ENCODE measurements around the gene ARMC12. TPM values are rescaled to one million over a fixed set of nuclear protein-coding genes. Genes with fewer than 3 reads are reported as not detected.

ARMC12 gene
- total and polyA plus RNA-seq, 2 experiments from 2014 or later = 0.90 to 0.94 TPM

DNA sequence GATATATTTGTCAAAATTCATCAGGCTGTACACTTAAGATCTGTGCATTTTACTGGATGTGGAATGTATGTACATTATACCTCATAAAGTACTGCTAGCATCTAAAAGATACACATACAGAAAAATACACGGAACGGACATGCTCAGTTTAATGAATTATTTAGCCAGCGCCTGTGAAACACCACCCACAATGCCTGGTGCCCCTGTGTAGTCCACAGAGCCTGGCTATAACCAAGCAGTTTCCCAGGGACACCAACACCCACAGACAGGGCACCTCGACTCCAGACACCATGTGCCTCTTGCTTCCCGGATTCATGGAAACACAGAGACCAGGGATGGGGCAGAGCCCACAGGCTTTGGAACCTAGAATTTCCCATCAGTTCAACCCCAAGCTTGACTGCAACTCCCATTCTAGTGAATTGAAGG is 17.4 kb upstream of the ARMC12 start:
- peak overlapping the region; percentile 82; the same call in 1 of the 2 replicates for H3K27ac ChIP-seq (ENCODE audit: low read depth)
- H2AFZ ChIP-seq = peak overlapping the region; percentile 48
- H3K36me3 ChIP-seq (ENCODE audit: insufficient read depth) = no peaks in the 10 kb centered on the region
- H3K4me1 ChIP-seq (ENCODE audit: insufficient read depth) = peaks cover 40% of the 10 kb centered on the region
- Mint-ChIP-seq H3K4me1 (peaks cover 55% of the 10 kb centered on the region), H3K36me3 (ENCODE audit: low read depth) (no peaks in the 10 kb centered on the region), H3K27me3 (ENCODE audit: insufficient read depth, low read depth, poor library complexity) (peaks cover 28% of the 10 kb centered on the region), H3K4me3 (no peak overlapping the region; the same call in 2 of the 3 replicates), H3K27ac (no peak overlapping the region), H3K9me3 (no peaks in the 10 kb centered on the region)
- H3K79me2 ChIP-seq (replicated peaks; ENCODE audit: insufficient read depth) = no peaks in the 10 kb centered on the region
- no peaks in the 10 kb centered on the region for H4K20me1 ChIP-seq (replicated peaks; ENCODE audit: insufficient read depth)
- no peaks in the 10 kb centered on the region for H3K9me2 ChIP-seq (ENCODE audit: insufficient read depth)
- no peaks in the 10 kb centered on the region for H3K27me3 ChIP-seq (ENCODE audit: insufficient read depth)
- no peak for DNase-seq (ENCODE audit: low spot score)
- peak overlapping the region; percentile 29; the same call in 1 of the 2 replicates for H3K4me3 ChIP-seq
- TF ChIP-seq EZH2 (IDR thresholded peaks at IDR 0.05; ENCODE audit: low read depth, unreplicated experiment) (no peak), STAT1 (IDR thresholded peaks at IDR 0.05; ENCODE audit: unreplicated experiment) (no peak)
- peak overlapping the region; percentile 53 for H3K4me2 ChIP-seq
- H3F3A ChIP-seq (replicated peaks; ENCODE audit: low read depth) = peaks cover 25% of the 10 kb centered on the region
- peak; percentile 10 for ATAC-seq

DNA sequence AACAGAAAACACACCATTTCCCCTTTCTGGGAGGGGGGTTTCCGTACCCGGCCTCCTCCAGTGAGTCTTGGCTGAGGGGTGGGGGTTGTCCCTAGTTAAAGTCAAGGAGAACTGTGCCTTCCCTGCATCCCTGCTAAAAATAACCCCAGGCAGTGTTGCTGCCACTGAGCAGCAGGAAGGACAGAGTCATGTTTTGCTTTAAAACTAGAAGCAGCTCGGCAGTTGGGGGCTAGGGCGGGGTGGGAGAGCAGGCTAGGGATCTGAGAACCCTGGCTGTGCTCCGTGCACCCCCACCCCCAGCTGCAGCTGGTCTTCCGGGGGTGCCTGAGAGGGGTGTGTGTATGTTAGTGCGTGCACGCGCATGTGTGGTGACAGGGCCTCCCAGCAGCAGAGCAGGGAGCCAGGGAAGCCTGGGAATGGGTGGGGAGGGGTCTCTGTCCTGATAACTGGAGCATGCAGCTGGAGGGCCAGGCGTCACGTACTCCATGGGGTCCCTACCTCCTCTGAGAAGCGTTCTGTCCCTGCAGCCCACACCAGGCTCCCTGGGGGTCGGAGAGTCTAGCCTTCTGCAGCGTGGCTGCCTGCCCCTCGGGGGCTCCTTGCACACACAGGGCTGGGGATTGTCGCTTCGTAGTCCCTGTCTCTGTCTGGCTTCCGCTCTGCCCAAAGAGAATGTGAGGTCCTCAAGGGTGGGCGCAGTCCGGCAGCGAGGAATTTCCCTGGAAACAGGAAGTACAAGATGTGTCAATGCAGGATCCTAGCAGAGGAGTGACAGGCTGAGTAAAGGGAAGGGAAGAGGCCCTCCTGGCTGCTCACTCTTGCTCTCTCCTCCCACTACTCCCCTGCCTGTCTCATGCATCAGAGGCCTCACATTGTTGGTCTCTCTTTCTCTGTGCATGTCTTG is 16.8 kb upstream of the ARMC12 start:
- no peaks in the 10 kb centered on the region for H3K9me2 ChIP-seq (ENCODE audit: insufficient read depth)
- TF ChIP-seq, protein P1, sequence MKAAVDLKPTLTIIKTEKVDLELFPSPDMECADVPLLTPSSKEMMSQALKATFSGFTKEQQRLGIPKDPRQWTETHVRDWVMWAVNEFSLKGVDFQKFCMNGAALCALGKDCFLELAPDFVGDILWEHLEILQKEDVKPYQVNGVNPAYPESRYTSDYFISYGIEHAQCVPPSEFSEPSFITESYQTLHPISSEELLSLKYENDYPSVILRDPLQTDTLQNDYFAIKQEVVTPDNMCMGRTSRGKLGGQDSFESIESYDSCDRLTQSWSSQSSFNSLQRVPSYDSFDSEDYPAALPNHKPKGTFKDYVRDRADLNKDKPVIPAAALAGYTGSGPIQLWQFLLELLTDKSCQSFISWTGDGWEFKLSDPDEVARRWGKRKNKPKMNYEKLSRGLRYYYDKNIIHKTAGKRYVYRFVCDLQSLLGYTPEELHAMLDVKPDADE (IDR thresholded peaks at IDR 0.05) = no peak
- TF ChIP-seq NANOG (IDR thresholded peaks at IDR 0.05; ENCODE audit: borderline replicate concordance) (0 out of 2 replicates have a peak, but pooled peaks have one; percentile 8), CREB1 (CRISPR knock-in tag; IDR thresholded peaks at IDR 0.05; ENCODE audit: low read depth) (no peak), ZNF114 (CRISPR knock-in tag; IDR thresholded peaks at IDR 0.05) (no peak)
- Mint-ChIP-seq H3K36me3 (ENCODE audit: low read depth) (no peaks in the 10 kb centered on the region), H3K4me3 (peak overlapping the region; percentile 13; the same call in 1 of the 3 replicates), H3K27ac (peak overlapping the region; percentile 74), H3K4me1 (peaks cover 59% of the 10 kb centered on the region), H3K27me3 (ENCODE audit: insufficient read depth, low read depth, poor library complexity) (peaks cover 31% of the 10 kb centered on the region), H3K9me3 (no peaks in the 10 kb centered on the region)
- H3K4me3 ChIP-seq = peak overlapping the region; percentile 29; the same call in 1 of the 2 replicates
- no peaks in the 10 kb centered on the region for H3K36me3 ChIP-seq (ENCODE audit: insufficient read depth)
- peaks cover 25% of the 10 kb centered on the region for H3F3A ChIP-seq (replicated peaks; ENCODE audit: low read depth)
- H3K4me1 ChIP-seq (ENCODE audit: insufficient read depth) = peaks cover 40% of the 10 kb centered on the region
- H3K27ac ChIP-seq (ENCODE audit: low read depth) = peak overlapping the region; percentile 82; the same call in 1 of the 2 replicates
- H3K27me3 ChIP-seq (ENCODE audit: insufficient read depth) = 0 out of 2 replicates have a peak, but pooled peaks cover 1% of the 10 kb centered on the region
- peak overlapping the region; percentile 53 for H3K4me2 ChIP-seq
- no peaks in the 10 kb centered on the region for H4K20me1 ChIP-seq (replicated peaks; ENCODE audit: insufficient read depth)
- H2AFZ ChIP-seq = peak overlapping the region; percentile 48
- H3K79me2 ChIP-seq (replicated peaks; ENCODE audit: insufficient read depth) = no peaks in the 10 kb centered on the region
- ATAC-seq = peak; percentile 53
- DNase-seq (ENCODE audit: low spot score) = peak; percentile 58

DNA sequence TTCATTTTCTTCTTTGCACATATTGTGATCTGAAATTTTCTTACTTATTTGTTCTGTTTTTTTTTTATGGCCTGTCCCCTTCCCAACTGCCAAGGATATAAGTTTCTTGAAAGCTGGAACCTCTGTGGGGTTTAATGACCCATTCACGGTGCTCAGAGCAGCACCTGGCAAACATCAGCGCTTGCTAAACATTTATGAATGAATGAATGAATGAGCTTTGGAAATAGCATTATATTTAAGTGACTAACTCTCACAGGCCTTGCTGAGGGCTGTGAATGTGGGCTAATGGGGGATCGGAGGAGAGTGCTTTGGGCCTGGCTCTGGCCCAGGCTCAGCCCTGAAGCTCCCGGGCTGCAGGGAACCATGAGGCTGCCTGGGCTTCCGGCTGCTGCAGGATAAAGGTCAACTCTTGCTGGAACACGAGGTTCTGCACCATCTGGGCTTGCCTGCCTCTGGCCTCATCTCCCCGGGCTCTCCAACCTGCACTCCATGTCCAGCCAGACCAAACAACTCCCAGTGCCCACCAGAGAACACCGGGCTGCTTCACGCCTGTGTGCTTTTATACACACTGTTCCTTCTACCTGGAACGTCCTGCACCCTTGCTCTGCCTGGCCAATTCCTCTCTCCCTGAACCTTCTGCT is 14.6 kb upstream of the ARMC12 start:
- peaks cover 48% of the 10 kb centered on the region for H3K4me1 ChIP-seq (ENCODE audit: insufficient read depth)
- peaks cover 24% of the 10 kb centered on the region for H3F3A ChIP-seq (replicated peaks; ENCODE audit: low read depth)
- Mint-ChIP-seq H3K27me3 (ENCODE audit: insufficient read depth, low read depth, poor library complexity) (peaks cover 32% of the 10 kb centered on the region), H3K9me3 (no peaks in the 10 kb centered on the region), H3K4me1 (peaks cover 65% of the 10 kb centered on the region), H3K4me3 (no peak overlapping the region), H3K36me3 (ENCODE audit: low read depth) (no peaks in the 10 kb centered on the region; the same call in 2 of the 3 replicates), H3K27ac (no peak overlapping the region)
- H3K9me2 ChIP-seq (ENCODE audit: insufficient read depth) = no peaks in the 10 kb centered on the region
- H3K27me3 ChIP-seq (ENCODE audit: insufficient read depth) = peaks cover 18% of the 10 kb centered on the region
- H2AFZ ChIP-seq = 0 out of 2 replicates have a peak overlapping the region, but pooled peaks have one; percentile 69
- ATAC-seq (no peak), DNase-seq (ENCODE audit: low spot score) (no peak)
- H3K27ac ChIP-seq (ENCODE audit: low read depth) = no peak overlapping the region
- no peaks in the 10 kb centered on the region for H3K36me3 ChIP-seq (ENCODE audit: insufficient read depth)
- H3K4me2 ChIP-seq = no peak overlapping the region
- no peaks in the 10 kb centered on the region for H3K79me2 ChIP-seq (replicated peaks; ENCODE audit: insufficient read depth)
- H4K20me1 ChIP-seq (replicated peaks; ENCODE audit: insufficient read depth) = no peaks in the 10 kb centered on the region
- H3K4me3 ChIP-seq = no peak overlapping the region
- TF ChIP-seq ZNF331 (CRISPR knock-in tag; IDR thresholded peaks at IDR 0.05; ENCODE audit: low read depth) (no peak), JUNB (IDR thresholded peaks at IDR 0.05; ENCODE audit: unreplicated experiment) (no peak), POLR2AphosphoS5 (IDR thresholded peaks at IDR 0.05; ENCODE audit: low read depth) (no peak), ZNF114 (CRISPR knock-in tag; IDR thresholded peaks at IDR 0.05) (no peak)
- TF ChIP-seq, protein P1 (IDR thresholded peaks at IDR 0.05) = no peak
- TF ChIP-seq, protein P2, sequence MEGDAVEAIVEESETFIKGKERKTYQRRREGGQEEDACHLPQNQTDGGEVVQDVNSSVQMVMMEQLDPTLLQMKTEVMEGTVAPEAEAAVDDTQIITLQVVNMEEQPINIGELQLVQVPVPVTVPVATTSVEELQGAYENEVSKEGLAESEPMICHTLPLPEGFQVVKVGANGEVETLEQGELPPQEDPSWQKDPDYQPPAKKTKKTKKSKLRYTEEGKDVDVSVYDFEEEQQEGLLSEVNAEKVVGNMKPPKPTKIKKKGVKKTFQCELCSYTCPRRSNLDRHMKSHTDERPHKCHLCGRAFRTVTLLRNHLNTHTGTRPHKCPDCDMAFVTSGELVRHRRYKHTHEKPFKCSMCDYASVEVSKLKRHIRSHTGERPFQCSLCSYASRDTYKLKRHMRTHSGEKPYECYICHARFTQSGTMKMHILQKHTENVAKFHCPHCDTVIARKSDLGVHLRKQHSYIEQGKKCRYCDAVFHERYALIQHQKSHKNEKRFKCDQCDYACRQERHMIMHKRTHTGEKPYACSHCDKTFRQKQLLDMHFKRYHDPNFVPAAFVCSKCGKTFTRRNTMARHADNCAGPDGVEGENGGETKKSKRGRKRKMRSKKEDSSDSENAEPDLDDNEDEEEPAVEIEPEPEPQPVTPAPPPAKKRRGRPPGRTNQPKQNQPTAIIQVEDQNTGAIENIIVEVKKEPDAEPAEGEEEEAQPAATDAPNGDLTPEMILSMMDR (conservative IDR thresholded peaks at IDR 0.05; ENCODE audit: low read depth in 2 of 2) = no peak
